Breast epithelium (tissue), 4 donors: Measurements from ENCODE around the gene TMEM41A. TPM values are rescaled to one million over a fixed set of nuclear protein-coding genes. Genes with fewer than 3 reads are reported as not detected.

ENCODE experiments used
- DNase-seq, 2 donors: peaks; one replicate each; pipeline ENCODE4 v3.0.0-alpha.2; 2019; ENCODE audit warnings: low spot score in 2 of 2
- H3K27ac ChIP-seq, 2 donors: fragments of 200-600 bp; sonication (generic) in 1 of 2; one replicate each; pipeline ENCODE4 v1.5.1; 2016 to 2019; ENCODE audit warnings: mild to moderate bottlenecking in 1 of 2
- H3K27me3 ChIP-seq, 2 donors: fragments of 200-600 bp; sonication (generic) in 1 of 2; one replicate each; pipeline versions ENCODE4 v1.5.1 to v1.6.0; 2017 to 2019; ENCODE audit warnings: control low read depth in 1 of 2, mild to moderate bottlenecking in 1 of 2
- H3K36me3 ChIP-seq: fragments of 200-600 bp; one replicate; pipeline ENCODE4 v1.5.1; 2019
- H3K4me1 ChIP-seq, 2 donors: fragments of 200-600 bp; sonication (generic); one replicate each; pipeline ENCODE4 v1.5.1; 2016 to 2019; ENCODE audit warnings: control low read depth in 1 of 2
- H3K4me3 ChIP-seq, 3 donors: fragments of 200-600 bp; sonication (generic); 1 replicate in 2 of 3; 2 replicates in 1 of 3; pipeline ENCODE4 v1.5.1; 2016 to 2019; ENCODE audit warnings: mild to moderate bottlenecking in 3 of 3, moderate library complexity in 2 of 3
- H3K9me3 ChIP-seq, 2 donors: fragments of 200-600 bp; sonication (generic) in 1 of 2; one replicate each; pipeline ENCODE4 v1.5.1; 2016 to 2019; ENCODE audit warnings: control low read depth in 1 of 2
- CTCF ChIP-seq, 3 donors: fragments of 450-650 bp; IDR thresholded peaks; one replicate each; pipeline ENCODE4 v1.5.1; 2016 to 2017; ENCODE audit warnings: antibody characterized with exemption in 3 of 3, mild to moderate bottlenecking in 3 of 3, moderate library complexity in 3 of 3
- POLR2A ChIP-seq: fragments of 450-650 bp; IDR thresholded peaks from one replicate; pipeline ENCODE4 v1.6.1; 2016; ENCODE audit warnings: antibody characterized with exemption, mild to moderate bottlenecking, moderate library complexity
- POLR2AphosphoS5 ChIP-seq, 3 donors: sonication (generic); formaldehyde crosslinking; IDR thresholded peaks; one replicate each; pipeline ENCODE4 v1.6.1; 2017; ENCODE audit warnings: antibody characterized with exemption in 3 of 3
- intact Hi-C: fragments of 100-400 bp; cut with DNase I; formaldehyde crosslinking; loops from one replicate; pipeline ENCODE4 v1.15.1; 2023; ENCODE audit warnings: low total_unique reads
- total RNA-seq, 3 donors: library from RNA; depleted of rRNA; stranded (reverse); fragments of >200 nt; gene quantifications; one replicate each; pipeline ENCODE4 v1.1.0, GENCODE V29; 2016

TMEM41A gene
- total RNA-seq, 3 donors from 2014 or later, result 11.5 to 22.2 (median 15.1) TPM

- H3K27me3 ChIP-seq, result no peaks in the 10 kb centered on the region
- DNase-seq, result no peak
- TF ChIP-seq CTCF (IDR thresholded peaks at IDR 0.05) (no peak), POLR2A (no peak), POLR2AphosphoS5 (IDR thresholded peaks at IDR 0.05) (no peak)
Measured at GRCh38 chr3:185521349-185522138, 22.7 kb upstream of the TMEM41A start.

GRCh38 chr3:185519021-185519420, 20.2 kb upstream of the TMEM41A start:
- no peak for DNase-seq
- intact Hi-C loops, result no loop called here

More at GRCh38 chr3:185521349-185522138, 22.7 kb upstream of the TMEM41A start:
- Histone ChIP-seq H3K9me3 (no peaks in the 10 kb centered on the region), H3K4me3 (no peak overlapping the region), H3K36me3 (no peaks in the 10 kb centered on the region), H3K4me1 (no peaks in the 10 kb centered on the region), H3K27ac (no peak overlapping the region)
- intact Hi-C loops, result no loop called here

GRCh38 chr3:185517387-185518130, 18.7 kb upstream of the TMEM41A start:
- intact Hi-C loops, result no loop called here
- Histone ChIP-seq H3K36me3 (no peaks in the 10 kb centered on the region), H3K4me1 (no peaks in the 10 kb centered on the region), H3K9me3 (no peaks in the 10 kb centered on the region), H3K4me3 (no peak overlapping the region), H3K27me3 (no peaks in the 10 kb centered on the region), H3K27ac (no peak overlapping the region)
- TF ChIP-seq POLR2A (no peak), POLR2AphosphoS5 (IDR thresholded peaks at IDR 0.05) (no peak), CTCF (IDR thresholded peaks at IDR 0.05) (no peak)
- no peak for DNase-seq

More at GRCh38 chr3:185519021-185519420, 20.2 kb upstream of the TMEM41A start:
- no peak overlapping the region for H3K4me3 ChIP-seq
- no peaks in the 10 kb centered on the region for H3K27me3 ChIP-seq
- no peaks in the 10 kb centered on the region for H3K4me1 ChIP-seq
- H3K9me3 ChIP-seq, result no peaks in the 10 kb centered on the region
- H3K27ac ChIP-seq, result no peak overlapping the region
- TF ChIP-seq POLR2AphosphoS5 (IDR thresholded peaks at IDR 0.05) (no peak), POLR2A (no peak), CTCF (IDR thresholded peaks at IDR 0.05) (no peak)
- no peaks in the 10 kb centered on the region for H3K36me3 ChIP-seq

GRCh38 chr3:185511711-185512110, 12.9 kb upstream of the TMEM41A start:
- Histone ChIP-seq H3K27ac (no peak overlapping the region), H3K4me3 (no peak overlapping the region), H3K9me3 (no peaks in the 10 kb centered on the region), H3K36me3 (no peaks in the 10 kb centered on the region), H3K4me1 (no peaks in the 10 kb centered on the region), H3K27me3 (no peaks in the 10 kb centered on the region)
- TF ChIP-seq CTCF (IDR thresholded peaks at IDR 0.05) (no peak), POLR2A (no peak), POLR2AphosphoS5 (IDR thresholded peaks at IDR 0.05) (no peak)
- no peak for DNase-seq
- intact Hi-C loops, result no loop called here
